ENCODE measurements around the gene DDX1.

Gene DDX1

DNA sequence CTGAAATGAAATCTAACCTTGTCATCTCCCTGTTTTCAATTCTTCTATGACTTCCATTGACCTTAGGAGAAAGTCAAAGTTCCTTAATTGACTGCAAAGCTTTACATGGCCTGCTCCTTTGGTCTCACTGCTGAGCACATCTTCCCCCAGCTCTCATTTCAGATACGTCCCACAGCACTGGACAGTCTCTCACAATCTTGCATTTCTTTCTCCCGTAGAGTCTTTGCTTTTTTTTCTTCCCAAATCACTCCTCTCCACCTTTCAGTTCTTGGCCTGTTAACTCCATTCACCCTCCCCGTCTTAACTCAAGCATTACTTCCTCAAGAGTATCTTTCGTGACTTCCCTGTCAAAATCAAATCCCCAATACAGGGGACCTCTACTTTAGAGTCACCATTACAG is 67.2 kb downstream of the DDX1 start:
- TF ChIP-seq, protein P1, sequence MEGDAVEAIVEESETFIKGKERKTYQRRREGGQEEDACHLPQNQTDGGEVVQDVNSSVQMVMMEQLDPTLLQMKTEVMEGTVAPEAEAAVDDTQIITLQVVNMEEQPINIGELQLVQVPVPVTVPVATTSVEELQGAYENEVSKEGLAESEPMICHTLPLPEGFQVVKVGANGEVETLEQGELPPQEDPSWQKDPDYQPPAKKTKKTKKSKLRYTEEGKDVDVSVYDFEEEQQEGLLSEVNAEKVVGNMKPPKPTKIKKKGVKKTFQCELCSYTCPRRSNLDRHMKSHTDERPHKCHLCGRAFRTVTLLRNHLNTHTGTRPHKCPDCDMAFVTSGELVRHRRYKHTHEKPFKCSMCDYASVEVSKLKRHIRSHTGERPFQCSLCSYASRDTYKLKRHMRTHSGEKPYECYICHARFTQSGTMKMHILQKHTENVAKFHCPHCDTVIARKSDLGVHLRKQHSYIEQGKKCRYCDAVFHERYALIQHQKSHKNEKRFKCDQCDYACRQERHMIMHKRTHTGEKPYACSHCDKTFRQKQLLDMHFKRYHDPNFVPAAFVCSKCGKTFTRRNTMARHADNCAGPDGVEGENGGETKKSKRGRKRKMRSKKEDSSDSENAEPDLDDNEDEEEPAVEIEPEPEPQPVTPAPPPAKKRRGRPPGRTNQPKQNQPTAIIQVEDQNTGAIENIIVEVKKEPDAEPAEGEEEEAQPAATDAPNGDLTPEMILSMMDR (IDR thresholded peaks at IDR 0.05; ENCODE audit: extremely low read depth, missing control alignments), result no peak
- DNase-seq (ENCODE audit: low spot score), result no peak

DNA sequence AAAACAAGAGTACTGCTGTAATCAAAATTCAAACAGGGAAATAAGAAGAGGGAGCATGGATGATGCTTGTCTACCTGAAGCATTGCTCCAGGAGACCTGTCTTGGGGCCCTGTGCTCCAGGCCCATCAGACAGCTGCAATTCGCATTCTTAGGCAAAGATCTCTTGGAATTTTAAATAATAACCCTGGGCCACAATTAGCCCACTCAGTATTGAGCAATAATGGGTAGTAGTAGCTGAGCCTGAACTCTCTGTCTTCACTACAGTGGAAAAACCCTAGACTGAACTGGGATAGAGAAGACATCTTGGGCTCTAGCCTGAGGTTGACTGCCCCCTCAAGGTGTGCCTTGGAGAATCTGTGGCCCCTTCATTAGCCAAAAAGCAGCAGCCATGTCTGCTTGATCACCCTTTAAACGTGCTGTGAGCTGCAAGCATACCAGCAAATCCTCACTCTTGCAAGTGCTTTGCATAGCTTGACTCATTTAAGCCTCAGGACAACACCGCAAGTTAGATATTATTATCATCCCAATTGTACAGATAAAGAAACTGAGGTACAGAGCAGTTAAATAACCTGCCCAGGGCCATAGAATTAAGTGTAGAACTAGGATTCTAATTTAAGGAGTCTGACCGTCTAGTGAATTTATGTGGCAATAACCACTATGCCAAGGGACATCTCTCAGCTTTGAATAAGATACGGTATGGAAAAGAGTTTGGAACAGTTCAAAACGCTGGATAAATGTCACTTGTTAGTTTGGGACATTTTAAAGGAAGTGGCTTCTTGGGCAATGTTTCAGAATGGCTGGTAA is 69.0 kb downstream of the DDX1 start:
- DNase-seq (ENCODE audit: low spot score), result no peak
- TF ChIP-seq, protein P1 (IDR thresholded peaks at IDR 0.05; ENCODE audit: extremely low read depth, missing control alignments), result no peak

GRCh38 chr2:15661295-15661569 is 69.6 kb downstream of the DDX1 start:
- no peak for DNase-seq (ENCODE audit: low spot score)
- TF ChIP-seq, protein P1 (IDR thresholded peaks at IDR 0.05; ENCODE audit: extremely low read depth, missing control alignments), result no peak

- no peak for DNase-seq (ENCODE audit: low spot score)
- TF ChIP-seq, protein P1 (IDR thresholded peaks at IDR 0.05; ENCODE audit: extremely low read depth, missing control alignments), result no peak
Observed at GRCh38 chr2:15662026-15662425, 70.4 kb downstream of the DDX1 start.

DNA sequence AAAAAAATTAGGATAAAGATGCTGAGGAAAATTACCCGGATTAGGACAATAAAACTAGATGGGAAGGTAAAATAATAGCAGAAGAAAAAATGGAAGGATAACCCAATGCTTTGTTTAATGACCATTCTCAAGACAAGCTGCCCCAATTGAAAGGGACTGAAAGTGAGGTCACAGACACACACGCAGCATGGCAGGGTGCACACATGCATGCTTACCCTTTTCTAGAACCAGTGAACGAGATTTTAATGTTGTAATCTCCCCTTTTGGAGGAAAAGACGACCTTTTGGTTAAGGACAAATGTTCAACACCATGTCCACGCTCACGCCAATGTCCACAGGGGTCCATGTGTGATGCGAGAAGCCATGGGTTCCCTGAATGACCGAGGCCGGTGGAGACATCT is 70.9 kb downstream of the DDX1 start:
- TF ChIP-seq, protein P1 (IDR thresholded peaks at IDR 0.05; ENCODE audit: extremely low read depth, missing control alignments), result no peak
- no peak for DNase-seq (ENCODE audit: low spot score)

DNA sequence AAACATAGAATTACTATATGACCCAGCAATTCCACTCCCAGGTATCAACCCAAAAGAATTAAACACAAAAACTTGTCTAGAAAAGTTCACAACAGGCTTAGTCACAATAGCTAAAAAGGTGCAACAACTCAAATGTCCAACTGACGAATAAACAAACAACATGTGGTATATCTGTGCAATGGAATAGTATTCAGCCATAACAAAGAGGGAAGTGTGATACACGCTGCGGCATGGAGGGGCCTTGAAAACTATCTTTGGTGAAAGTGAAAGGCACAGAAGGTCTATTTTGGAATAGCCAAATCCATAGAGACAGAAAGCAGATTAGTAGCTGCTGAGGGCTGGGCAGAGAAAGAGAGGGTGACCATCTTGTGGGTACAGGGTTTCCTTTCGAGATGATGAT is 72.1 kb downstream of the DDX1 start:
- no peak for DNase-seq (ENCODE audit: low spot score)
- TF ChIP-seq, protein P1 (IDR thresholded peaks at IDR 0.05; ENCODE audit: extremely low read depth, missing control alignments), result no peak

DNA sequence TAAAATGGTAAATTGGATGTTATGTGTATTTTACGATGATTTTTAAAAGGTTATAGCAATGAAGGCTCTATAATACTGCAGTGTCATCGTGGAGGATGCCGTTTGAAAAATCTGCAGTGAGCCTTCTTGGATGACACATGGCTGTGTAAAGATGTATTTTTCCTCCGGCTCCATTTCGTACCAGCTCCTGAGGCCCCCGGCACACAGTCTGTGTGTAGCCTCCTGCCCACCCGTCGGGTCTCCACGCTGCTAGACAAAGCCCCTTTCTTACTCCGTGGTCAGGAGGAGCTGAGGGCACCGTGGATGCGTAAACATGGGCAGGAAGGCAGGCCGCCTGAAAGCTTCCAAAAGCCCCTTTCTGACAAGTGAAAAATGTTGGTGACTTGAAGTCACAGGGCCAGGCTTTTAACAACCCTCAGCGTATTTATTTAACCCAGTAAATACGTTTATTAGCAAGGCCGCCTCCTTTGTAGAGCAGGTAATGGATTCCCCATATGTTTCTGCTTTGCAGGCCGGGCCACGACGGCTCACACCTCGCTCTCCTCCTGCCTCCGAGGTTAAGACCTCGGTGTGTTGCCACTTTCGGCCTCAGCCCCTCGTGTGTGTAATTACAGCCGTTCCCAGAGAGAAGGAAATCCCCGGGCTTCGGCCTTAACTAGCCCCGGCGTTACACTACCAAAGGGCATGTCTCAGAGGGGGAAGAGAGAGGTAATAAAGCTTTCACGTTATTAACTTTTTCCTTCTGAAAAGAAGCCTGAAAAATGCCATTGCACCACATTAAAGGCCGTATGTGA is 72.8 kb downstream of the DDX1 start:
- TF ChIP-seq, protein P1 (IDR thresholded peaks at IDR 0.05; ENCODE audit: extremely low read depth, missing control alignments), result no peak
- no peak for DNase-seq (ENCODE audit: low spot score)
